Amniotic epithelial cell (primary cell): ENCODE data around the gene CACNB4.
"Not testable (repeated sequence)": the region's sequence is repeated elsewhere in the genome, so short reads cannot be mapped to it uniquely, and the experiment has no call there.

ENCODE experiments used
- DNase-seq: peaks from one replicate; pipeline ENCODE4 v3.0.0-alpha.2; 2010; ENCODE audit warnings: low read depth

The CACNB4 gene

GRCh38 chr2:151904807-151905206 lies 194.0 kb downstream of the CACNB4 start:
- DNase-seq: no peak

GRCh38 chr2:151904021-151904420 lies 194.8 kb downstream of the CACNB4 start:
- DNase-seq: no peak

- peak; percentile 21 for DNase-seq
Observed at GRCh38 chr2:151902829-151903228, 196.0 kb downstream of the CACNB4 start.

GRCh38 chr2:151900331-151900730 lies 198.5 kb downstream of the CACNB4 start:
- no peak for DNase-seq

GRCh38 chr2:151899156-151899555 lies 199.7 kb downstream of the CACNB4 start:
- DNase-seq: no peak

GRCh38 chr2:151891566-151892194 lies 207.2 kb downstream of the CACNB4 start:
- DNase-seq: no peak

- no peak for DNase-seq
Observed at GRCh38 chr2:151887164-151887563, 211.7 kb downstream of the CACNB4 start.

- no peak for DNase-seq
Observed at GRCh38 chr2:151886241-151886640, 212.6 kb downstream of the CACNB4 start.

- no peak for DNase-seq
Observed at GRCh38 chr2:151882786-151883445, 215.9 kb downstream of the CACNB4 start.

- DNase-seq: no peak
Observed at GRCh38 chr2:151881342-151881741, 217.5 kb downstream of the CACNB4 start.

GRCh38 chr2:151880586-151880985 lies 218.3 kb downstream of the CACNB4 start:
- DNase-seq: no peak

- DNase-seq: no peak
Observed at GRCh38 chr2:151878655-151879563, 219.9 kb downstream of the CACNB4 start.

- no peak for DNase-seq
Observed at GRCh38 chr2:151878204-151878603, 220.6 kb downstream of the CACNB4 start.

GRCh38 chr2:151875631-151876030 lies 223.2 kb downstream of the CACNB4 start:
- not testable (repeated sequence) for DNase-seq

GRCh38 chr2:151872463-151872862 lies 226.4 kb downstream of the CACNB4 start:
- no peak for DNase-seq

GRCh38 chr2:151869291-151869690 lies 229.6 kb downstream of the CACNB4 start:
- DNase-seq: no peak

- DNase-seq: no peak
Observed at GRCh38 chr2:151862700-151863099, 236.1 kb downstream of the CACNB4 start.

- DNase-seq: peak; percentile 8
Observed at GRCh38 chr2:151861174-151861573, 237.7 kb downstream of the CACNB4 start.

GRCh38 chr2:151860613-151861146 lies 238.2 kb downstream of the CACNB4 start:
- peak; percentile 10 for DNase-seq

GRCh38 chr2:151860210-151860609 lies 238.6 kb downstream of the CACNB4 start:
- no peak for DNase-seq

- no peak for DNase-seq
Observed at GRCh38 chr2:151857650-151858049, 241.2 kb downstream of the CACNB4 start.

GRCh38 chr2:151855111-151855510 lies 243.7 kb downstream of the CACNB4 start:
- DNase-seq: no peak
